Non-pigmented ciliary epithelial cell (primary cell): ENCODE data around the gene RNF144B.
"Not testable (repeated sequence)": the region's sequence is repeated elsewhere in the genome, so short reads cannot be mapped to it uniquely, and the experiment has no call there.

Experiments
- DNase-seq: peaks from one replicate; pipeline ENCODE4 v3.0.0-alpha.2; 2010; ENCODE audit warnings: low read depth

RNF144B gene

GRCh38 chr6:18445228-18445627 lies 58.1 kb downstream of the RNF144B start:
- no peak for DNase-seq

GRCh38 chr6:18446771-18447170 lies 59.6 kb downstream of the RNF144B start:
- DNase-seq: no peak

- DNase-seq: no peak
Observed at GRCh38 chr6:18447552-18447951, 60.4 kb downstream of the RNF144B start.

- DNase-seq: no peak
Observed at GRCh38 chr6:18451756-18452155, 64.6 kb downstream of the RNF144B start.

- DNase-seq: no peak
Observed at GRCh38 chr6:18454446-18454845, 67.3 kb downstream of the RNF144B start.

- DNase-seq: no peak
Observed at GRCh38 chr6:18457065-18457737, 70.1 kb downstream of the RNF144B start.

- not testable (repeated sequence) for DNase-seq
Observed at GRCh38 chr6:18458086-18458485, 70.9 kb downstream of the RNF144B start.

GRCh38 chr6:18463429-18463828 lies 76.3 kb downstream of the RNF144B start:
- no peak for DNase-seq

GRCh38 chr6:18464176-18464575 lies 77.0 kb downstream of the RNF144B start:
- DNase-seq: no peak

GRCh38 chr6:18465410-18466154 lies 78.4 kb downstream of the RNF144B start:
- no peak for DNase-seq

GRCh38 chr6:18467741-18468502 lies 80.8 kb downstream of the RNF144B start:
- DNase-seq: no peak

- DNase-seq: no peak
Observed at GRCh38 chr6:18468503-18468843, 81.3 kb downstream of the RNF144B start.

- DNase-seq: no peak
Observed at GRCh38 chr6:18469536-18469935, 82.4 kb downstream of the RNF144B start.

- DNase-seq: no peak
Observed at GRCh38 chr6:18471232-18471964, 84.2 kb downstream of the RNF144B start.

GRCh38 chr6:18472941-18473340 lies 85.8 kb downstream of the RNF144B start:
- DNase-seq: no peak

- DNase-seq: no peak
Observed at GRCh38 chr6:18473755-18474154, 86.6 kb downstream of the RNF144B start.

- no peak for DNase-seq
Observed at GRCh38 chr6:18477301-18477941, 90.3 kb downstream of the RNF144B start.

GRCh38 chr6:18478610-18479009 lies 91.5 kb downstream of the RNF144B start:
- DNase-seq: no peak

- no peak for DNase-seq
Observed at GRCh38 chr6:18481870-18482269, 94.7 kb downstream of the RNF144B start.

GRCh38 chr6:18485660-18486435 lies 98.7 kb downstream of the RNF144B start:
- no peak for DNase-seq

- DNase-seq: no peak
Observed at GRCh38 chr6:18488004-18488403, 100.9 kb downstream of the RNF144B start.
